Ovary (tissue), 9 donors: ENCODE results near the gene MARK2. TPM values are rescaled to one million over a fixed set of nuclear protein-coding genes. Genes with fewer than 3 reads are reported as not detected.
A peak's percentile ranks its signal among the peaks of the same experiment; 100 is the strongest.

Source experiments
- DNase-seq, 5 donors: peaks; one replicate each; pipeline ENCODE4 v3.0.0-alpha.2; 2019 to 2020
- H3K27ac ChIP-seq, 2 donors: fragments of 200-600 bp; one replicate each; pipeline versions ENCODE4 v1.5.1 to v1.8.0; 2019 to 2022
- H3K27me3 ChIP-seq: fragments of 200-600 bp; one replicate; pipeline ENCODE4 v1.8.0; 2022
- H3K36me3 ChIP-seq: fragments of 200-600 bp; sonication (generic); one replicate; pipeline ENCODE4 v1.5.1; 2019
- H3K4me1 ChIP-seq: one replicate; pipeline ENCODE4 v1.8.1; 2013; ENCODE audit warnings: mild to moderate bottlenecking, moderate library complexity; ENCODE audit not compliant: insufficient read depth
- H3K4me3 ChIP-seq: fragments of 200-600 bp; sonication (generic); one replicate; pipeline ENCODE4 v1.5.1; 2017
- H3K9me3 ChIP-seq, 2 donors: fragments of 200-600 bp in 1 of 2; sonication (generic) in 1 of 2; one replicate each; pipeline versions ENCODE4 v1.5.1 to v1.8.1; 2013 to 2019; ENCODE audit warnings: mild to moderate bottlenecking in 1 of 2, moderate library complexity in 1 of 2
- EP300 ChIP-seq: sonication (generic); formaldehyde crosslinking; IDR thresholded peaks from one replicate; pipeline ENCODE4 v1.6.1; 2017; ENCODE audit warnings: antibody characterized with exemption
- POLR2A ChIP-seq: fragments of 450-650 bp; IDR thresholded peaks from one replicate; pipeline ENCODE4 v1.6.1; 2017; ENCODE audit warnings: antibody characterized with exemption, mild to moderate bottlenecking, moderate library complexity
- WGBS, 3 donors: extraction: QIAGEN DNeasy Blood & Tissue Kit in 1 of 3; methylation state at CpG; one replicate each; pipeline versions ENCODE4 v1.1.5 to v1.1.7; 2013 to 2017; 5-methylcytosine and 5-hydroxymethylcytosine counted together
- intact Hi-C, 4 donors: fragments of 100-400 bp; cut with DNase I; formaldehyde crosslinking; loops; one replicate each; pipeline versions ENCODE4 v1.11.0 to v1.15.1; 2022 to 2023
- polyA plus RNA-seq, 2 donors: library from polyadenylated mRNA; stranded (reverse); fragments of 200-250 nt in 1 of 2; fragments of 350-450 nt in 1 of 2; fragmentation: Illumina TruSeq in 1 of 2; extraction: RNeasy Lipid Tissue Mini Kit (QIAGEN cat#74804) in 1 of 2; gene quantifications; one replicate each; pipeline ENCODE4 v1.2.3, GENCODE V29; 2013 to 2014
- total RNA-seq, 7 donors: library from RNA; depleted of rRNA in 2 of 7; stranded (reverse); fragments of >200 nt in 2 of 7; fragmentation: NEBNext Ultra II Directional in 3 of 7; extraction: Animal tissue kit (Norgen Biotek cat#: 25700) in 3 of 7; gene quantifications; one replicate each; pipeline versions ENCODE4 v1.1.0 to v1.2.4, GENCODE V29; 2016 to 2023
- TF ChIP-seq, protein P1 (sequence below), 3 donors: fragments of 450-650 bp in 2 of 3; fragments of 200-600 bp in 1 of 3; IDR thresholded peaks; one replicate each; pipeline versions ENCODE4 v1.5.1 to v1.8.0; 2016 to 2022; ENCODE audit warnings: antibody characterized with exemption in 3 of 3, mild to moderate bottlenecking in 1 of 3
- donor health status: DM: no; HTN: no; CAD: no; lungs with moderate emphysema.
- donor health status: DM: no; HTN: no; CAD: no.
- donor health status: Bipolar disorder and iron deficiency.
- donor health status: DM: yes; HTN: yes; CAD: no.
- donor health status: DM: no; HTN: no; CAD: no.
- donor health status: DM: yes; HTN: yes; CAD: no.

The MARK2 gene
- total and polyA plus RNA-seq, 9 donors: 12.3 to 27.8 (median 25.8) TPM

DNA sequence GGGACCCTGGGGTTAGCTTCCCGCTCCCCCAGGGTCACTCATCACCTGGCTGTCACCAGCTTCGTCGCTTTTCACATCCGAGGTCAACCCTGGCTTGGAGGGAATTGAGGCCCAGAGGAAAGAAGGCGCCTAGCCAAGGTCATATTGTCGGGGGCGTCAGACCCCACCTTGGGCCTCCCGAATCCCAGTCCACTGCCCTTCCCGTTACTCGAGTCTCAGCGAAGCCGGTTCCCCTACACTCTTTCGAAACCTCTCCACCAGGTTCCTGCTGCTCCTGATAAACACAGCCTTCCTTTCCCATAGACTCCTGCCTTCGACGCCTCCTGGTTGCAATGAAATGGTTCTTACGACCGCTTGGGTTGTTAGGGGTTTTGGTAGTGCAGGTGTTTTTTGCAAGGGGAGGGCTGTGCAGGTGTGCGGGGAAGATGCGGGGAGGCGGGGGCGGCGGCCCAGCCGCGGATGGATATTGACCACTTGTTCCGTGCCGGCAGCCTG, 100.5 kb downstream of the MARK2 start:
- intact Hi-C loops: loop anchor here in 1 of 4 donors (5.0 kb wide), 1 partner anchor 267 kb away; the partner anchor contains the start of gene ATL3
- Histone ChIP-seq H3K27ac (no peak overlapping the region), H3K4me1 (peaks cover 6% of the 10 kb centered on the region), H3K9me3 (no peaks in the 10 kb centered on the region), H3K4me3 (peak overlapping the region; percentile 78), H3K36me3 (no peaks in the 10 kb centered on the region), H3K27me3 (no peaks in the 10 kb centered on the region)
- WGBS, 3 donors: 1 to 3% (median 1%) methylated on average over 23 to 26 of the region's 26 CpGs
- TF ChIP-seq, protein P1, sequence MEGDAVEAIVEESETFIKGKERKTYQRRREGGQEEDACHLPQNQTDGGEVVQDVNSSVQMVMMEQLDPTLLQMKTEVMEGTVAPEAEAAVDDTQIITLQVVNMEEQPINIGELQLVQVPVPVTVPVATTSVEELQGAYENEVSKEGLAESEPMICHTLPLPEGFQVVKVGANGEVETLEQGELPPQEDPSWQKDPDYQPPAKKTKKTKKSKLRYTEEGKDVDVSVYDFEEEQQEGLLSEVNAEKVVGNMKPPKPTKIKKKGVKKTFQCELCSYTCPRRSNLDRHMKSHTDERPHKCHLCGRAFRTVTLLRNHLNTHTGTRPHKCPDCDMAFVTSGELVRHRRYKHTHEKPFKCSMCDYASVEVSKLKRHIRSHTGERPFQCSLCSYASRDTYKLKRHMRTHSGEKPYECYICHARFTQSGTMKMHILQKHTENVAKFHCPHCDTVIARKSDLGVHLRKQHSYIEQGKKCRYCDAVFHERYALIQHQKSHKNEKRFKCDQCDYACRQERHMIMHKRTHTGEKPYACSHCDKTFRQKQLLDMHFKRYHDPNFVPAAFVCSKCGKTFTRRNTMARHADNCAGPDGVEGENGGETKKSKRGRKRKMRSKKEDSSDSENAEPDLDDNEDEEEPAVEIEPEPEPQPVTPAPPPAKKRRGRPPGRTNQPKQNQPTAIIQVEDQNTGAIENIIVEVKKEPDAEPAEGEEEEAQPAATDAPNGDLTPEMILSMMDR (IDR thresholded peaks at IDR 0.05): no peak
- TF ChIP-seq POLR2A (no peak), EP300 (no peak)
- DNase-seq: peak in 2 of 5 donors; percentile 19 to 44

DNA sequence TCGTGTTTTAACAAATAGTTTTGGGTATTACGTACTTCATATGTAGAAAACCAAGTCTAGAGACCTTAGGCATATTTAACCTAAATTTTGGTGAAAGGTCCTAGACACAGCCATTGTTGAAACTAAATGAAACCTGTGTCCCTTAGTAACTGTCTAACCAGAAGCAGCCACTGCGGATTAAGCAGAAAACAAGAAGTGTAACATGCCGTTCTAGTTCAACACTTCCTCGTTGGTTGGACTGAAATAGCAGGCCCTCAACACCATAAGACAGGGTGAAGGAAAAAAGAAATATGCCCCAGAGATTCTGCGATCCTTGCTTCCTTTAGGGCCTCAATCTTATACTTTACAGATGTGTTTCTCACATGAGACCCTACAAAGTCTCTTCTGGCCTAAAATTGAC, 101.9 kb downstream of the MARK2 start:
- TF ChIP-seq, protein P1 (IDR thresholded peaks at IDR 0.05): no peak
- TF ChIP-seq EP300 (no peak), POLR2A (no peak)

DNA sequence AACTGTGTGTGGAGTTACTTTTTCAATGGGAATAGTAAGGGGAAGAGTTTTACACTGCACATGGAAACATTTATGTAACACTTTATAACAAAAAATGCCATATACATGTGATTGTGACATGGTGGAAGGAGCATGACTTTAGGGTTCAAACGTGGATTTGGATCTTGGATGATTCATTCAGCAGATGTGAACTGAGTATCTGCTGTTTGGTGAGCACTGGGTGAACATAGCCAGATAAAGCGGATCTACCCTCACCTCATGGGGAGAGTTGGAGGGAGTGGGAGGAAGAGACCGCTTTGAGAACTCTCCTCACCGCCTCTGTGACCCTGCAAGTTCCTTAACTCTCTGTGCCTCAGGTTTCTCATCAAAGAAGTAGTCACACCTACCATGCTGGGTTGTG, 103.0 kb downstream of the MARK2 start:
- intact Hi-C loops: loop anchor here in 2 of 4 donors (2.0 to 10.0 kb wide), 3 partner anchors 103 to 447 kb away; partner anchors contain the start of genes MARK2 (in 1 of the 2), PLAAT5 (in 1 of the 2) and ZFTA (in 1 of the 2)
- DNase-seq: no peak
- TF ChIP-seq POLR2A (no peak), EP300 (no peak)
- TF ChIP-seq, protein P1 (IDR thresholded peaks at IDR 0.05): no peak
- Histone ChIP-seq H3K27me3 (no peaks in the 10 kb centered on the region), H3K27ac (no peak overlapping the region), H3K36me3 (no peaks in the 10 kb centered on the region), H3K4me1 (peaks cover 10% of the 10 kb centered on the region), H3K4me3 (no peak overlapping the region), H3K9me3 (no peaks in the 10 kb centered on the region)
- 76 to 86% (median 76%) methylated on average over 4 of the region's 4 CpGs for WGBS, 3 donors

More for the DNA sequence above, 101.9 kb downstream of the MARK2 start:
- peaks cover 10% of the 10 kb centered on the region for H3K4me1 ChIP-seq
- no peak overlapping the region for H3K27ac ChIP-seq
- 86 to 88% (median 86%) methylated on average over 6 of the region's 6 CpGs for WGBS, 3 donors
- intact Hi-C loops: loop anchor here in 1 of 4 donors (10.0 kb wide), 2 partner anchors 176 to 446 kb away; partner anchors contain the start of genes PLAAT5 and ZFTA
- DNase-seq: no peak
- H3K36me3 ChIP-seq: no peaks in the 10 kb centered on the region
- no peaks in the 10 kb centered on the region for H3K9me3 ChIP-seq
- H3K4me3 ChIP-seq: no peak overlapping the region
- no peaks in the 10 kb centered on the region for H3K27me3 ChIP-seq

DNA sequence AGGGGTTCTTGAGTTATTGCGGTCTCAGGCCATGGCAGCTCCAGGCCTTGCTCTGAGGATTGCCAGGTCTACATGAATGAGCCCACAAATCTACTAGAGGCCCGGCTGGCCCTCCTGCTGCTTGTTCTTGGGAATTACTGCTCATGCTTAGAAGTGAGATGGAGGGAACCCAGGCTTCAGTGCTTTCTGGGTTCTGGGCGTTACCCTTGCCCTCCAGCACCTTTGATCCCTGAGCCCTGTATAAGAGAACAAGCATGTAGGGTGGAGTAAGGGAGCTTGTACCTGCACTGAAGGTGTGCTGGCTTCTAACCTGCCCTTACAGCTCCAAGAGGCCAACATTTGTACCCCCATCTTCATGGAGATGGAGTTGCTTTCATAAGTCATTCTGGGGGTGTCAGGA, 103.9 kb downstream of the MARK2 start:
- no peaks in the 10 kb centered on the region for H3K9me3 ChIP-seq
- no peaks in the 10 kb centered on the region for H3K27me3 ChIP-seq
- no peak overlapping the region for H3K4me3 ChIP-seq
- intact Hi-C loops: loop anchor here in 2 of 4 donors (2.0 to 10.0 kb wide), 3 partner anchors 104 to 448 kb away; partner anchors contain the start of genes MARK2 (in 1 of the 2), PLAAT5 (in 1 of the 2) and ZFTA (in 1 of the 2)
- H3K27ac ChIP-seq: no peak overlapping the region
- no peak for TF ChIP-seq EP300
- TF ChIP-seq POLR2A: no peak
- TF ChIP-seq, protein P1 (IDR thresholded peaks at IDR 0.05): no peak
- 82 to 90% (median 89%) methylated on average over 3 of the region's 3 CpGs for WGBS, 3 donors
- peaks cover 10% of the 10 kb centered on the region for H3K4me1 ChIP-seq
- no peaks in the 10 kb centered on the region for H3K36me3 ChIP-seq
- no peak for DNase-seq
